Right lobe of liver (tissue), 6 donors: ENCODE data around the gene LDLRAD3. TPM values are rescaled to one million over a fixed set of nuclear protein-coding genes. Genes with fewer than 3 reads are reported as not detected.
A peak's percentile ranks its signal among the peaks of the same experiment; 100 is the strongest.

Source experiments
- ATAC-seq, 4 donors: fragments of 200-7000 bp; cut with Tn5 transposase; one replicate each; pipeline ENCODE4 v1.9.1; 2020; ENCODE audit warnings: mild to moderate bottlenecking in 4 of 4, moderate library complexity in 4 of 4
- DNase-seq, 3 donors: peaks; one replicate each; pipeline ENCODE4 v3.0.0-alpha.2; 2020
- H3K27ac ChIP-seq, 3 donors: fragments of 200-600 bp; one replicate each; pipeline ENCODE4 v1.8.0; 2022
- H3K27me3 ChIP-seq, 2 donors: fragments of 200-600 bp; one replicate each; pipeline ENCODE4 v1.8.0; 2022
- H3K36me3 ChIP-seq, 4 donors: fragments of 200-600 bp; sonication (generic) in 1 of 4; one replicate each; pipeline versions ENCODE4 v1.5.1 to v1.8.0; 2017 to 2022; ENCODE audit warnings: control low read depth in 1 of 4
- H3K4me1 ChIP-seq, 4 donors: fragments of 200-600 bp; sonication (generic) in 1 of 4; one replicate each; pipeline versions ENCODE4 v1.5.1 to v1.8.0; 2017 to 2022; ENCODE audit warnings: control low read depth in 1 of 4
- H3K4me3 ChIP-seq, 3 donors: fragments of 200-600 bp; one replicate each; pipeline ENCODE4 v1.8.0; 2022
- H3K9me3 ChIP-seq, 4 donors: fragments of 200-600 bp; sonication (generic) in 1 of 4; one replicate each; pipeline versions ENCODE4 v1.5.1 to v1.8.0; 2017 to 2022; ENCODE audit warnings: control low read depth in 1 of 4
- CTCF ChIP-seq, 4 donors: fragments of 200-600 bp in 3 of 4; fragments of 450-650 bp in 1 of 4; IDR thresholded peaks; one replicate each; pipeline versions ENCODE4 v1.5.1 to v1.8.0; 2016 to 2022; ENCODE audit warnings: antibody characterized with exemption in 4 of 4, mild to moderate bottlenecking in 2 of 4
- POLR2A ChIP-seq: fragments of 450-650 bp; IDR thresholded peaks from one replicate; pipeline ENCODE4 v1.6.1; 2017; ENCODE audit warnings: antibody characterized with exemption, mild to moderate bottlenecking
- WGBS: methylation state at CpG from one replicate; pipeline ENCODE4 v1.1.6; 2018; ENCODE audit warnings: low coverage, low lambda C conversion rate; ENCODE audit not compliant: insufficient coverage; ENCODE audit errors: missing lambda C conversion rate; 5-methylcytosine and 5-hydroxymethylcytosine counted together
- intact Hi-C, 2 donors: fragments of 100-400 bp; cut with DNase I; formaldehyde crosslinking; loops; one replicate each; pipeline versions ENCODE4 v1.11.2 to v1.14.1; 2022
- total RNA-seq, 6 experiments: library from RNA; depleted of rRNA in 2 of 6; stranded (reverse); fragments of >200 nt in 2 of 6; fragmentation: NEBNext Ultra II Directional in 3 of 6; extraction: Animal tissue kit (Norgen Biotek cat#: 25700) in 3 of 6; gene quantifications; one replicate each; pipeline versions ENCODE4 v1.1.0 to v1.2.4, GENCODE V29; 2016 to 2023
- donor health status: DM: no; HTN: yes; CAD: no.
- donor health status: DM: no; HTN: no; CAD: no.
- donor health status: DM: no; HTN: no; CAD: no.
- donor health status: DM: no; HTN: yes; CAD: no.
- donor health status: DM: no; HTN: yes; CAD: no.

LDLRAD3 gene
- total RNA-seq, 6 experiments from 2014 or later, result 0.62 to 3.3 (median 2.7) TPM

- no peaks in the 10 kb centered on the region for H3K4me1 ChIP-seq
- H3K27me3 ChIP-seq, result no peaks in the 10 kb centered on the region
- no peaks in the 10 kb centered on the region for H3K36me3 ChIP-seq
- TF ChIP-seq CTCF (IDR thresholded peaks at IDR 0.05) (no peak), POLR2A (no peak)
- ATAC-seq (peak; percentile 61 to 74 (median 70)), DNase-seq (peak in 1 of 3 donors; percentile 40)
- no peaks in the 10 kb centered on the region for H3K9me3 ChIP-seq
- no peak overlapping the region for H3K4me3 ChIP-seq
- intact Hi-C loops, result no loop called here
- H3K27ac ChIP-seq, result peak overlapping the region in 2 of 3 donors; percentile 24 to 83
- WGBS, result 51% methylated on average over 8 of the region's 9 CpGs
These were observed 129.7 kb downstream of the LDLRAD3 start for GRCh38 chr11:36073411-36074203.

DNA sequence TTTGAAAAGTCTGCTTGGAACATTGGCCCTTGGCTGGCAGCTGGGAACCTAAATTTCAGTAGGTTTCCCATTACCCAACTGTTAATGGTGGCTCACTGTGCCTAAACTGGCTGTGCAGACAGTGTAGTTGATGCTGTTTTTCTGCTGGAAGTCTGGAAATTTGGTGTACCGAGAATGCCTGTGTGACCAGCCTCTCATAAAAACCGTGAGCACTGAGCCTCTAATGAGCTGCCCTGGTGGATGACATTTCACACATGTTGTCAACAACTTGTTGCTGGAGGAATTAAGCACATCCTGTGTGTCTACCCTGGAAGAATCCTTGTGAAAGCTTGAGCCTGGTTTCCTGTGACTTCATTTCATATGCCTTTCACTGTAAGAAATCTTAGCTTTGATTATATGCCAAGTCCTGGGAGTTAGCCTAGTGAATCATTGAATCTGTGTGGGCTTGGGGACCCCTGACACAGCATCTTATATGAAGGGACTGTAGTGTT, 131.1 kb downstream of the LDLRAD3 start:
- H3K4me3 ChIP-seq, result no peak overlapping the region
- no peaks in the 10 kb centered on the region for H3K9me3 ChIP-seq
- H3K27me3 ChIP-seq, result no peaks in the 10 kb centered on the region
- 86% methylated on average over 2 of the region's 2 CpGs for WGBS
- TF ChIP-seq CTCF (IDR thresholded peaks at IDR 0.05) (no peak), POLR2A (no peak)
- no peaks in the 10 kb centered on the region for H3K36me3 ChIP-seq
- peak; percentile 49 to 71 (median 57) for ATAC-seq
- peak overlapping the region; percentile 24 to 83 (median 36) for H3K27ac ChIP-seq
- no peaks in the 10 kb centered on the region for H3K4me1 ChIP-seq
- no peak for DNase-seq
- intact Hi-C loops, result no loop called here

DNA sequence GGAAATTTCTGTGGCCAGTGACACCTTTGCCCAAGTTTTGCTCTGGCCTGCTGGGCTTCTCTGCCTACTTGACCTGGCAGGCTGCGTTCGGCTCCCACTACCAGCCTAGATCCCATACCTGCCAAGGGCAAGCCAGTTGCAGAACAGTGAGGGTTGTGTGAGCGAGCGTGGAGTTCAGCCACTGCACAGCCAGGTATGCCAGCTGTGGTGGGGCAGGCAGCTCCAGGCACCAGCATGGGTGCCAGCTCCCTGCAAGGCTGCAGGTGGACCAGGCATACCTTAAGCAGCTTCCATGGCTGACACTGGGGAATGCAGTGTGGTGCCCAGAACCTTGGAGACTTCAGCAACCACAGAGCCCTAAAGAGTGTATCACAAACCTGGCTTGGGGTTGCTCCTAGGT, 133.5 kb downstream of the LDLRAD3 start:
- WGBS, result 100% methylated on average over 2 of the region's 4 CpGs
- H3K27me3 ChIP-seq, result no peaks in the 10 kb centered on the region
- H3K27ac ChIP-seq, result no peak overlapping the region
- no peaks in the 10 kb centered on the region for H3K36me3 ChIP-seq
- intact Hi-C loops, result no loop called here
- ATAC-seq (no peak), DNase-seq (no peak)
- no peak overlapping the region for H3K4me3 ChIP-seq
- H3K4me1 ChIP-seq, result no peaks in the 10 kb centered on the region
- TF ChIP-seq POLR2A (no peak), CTCF (IDR thresholded peaks at IDR 0.05) (no peak)
- H3K9me3 ChIP-seq, result no peaks in the 10 kb centered on the region

DNA sequence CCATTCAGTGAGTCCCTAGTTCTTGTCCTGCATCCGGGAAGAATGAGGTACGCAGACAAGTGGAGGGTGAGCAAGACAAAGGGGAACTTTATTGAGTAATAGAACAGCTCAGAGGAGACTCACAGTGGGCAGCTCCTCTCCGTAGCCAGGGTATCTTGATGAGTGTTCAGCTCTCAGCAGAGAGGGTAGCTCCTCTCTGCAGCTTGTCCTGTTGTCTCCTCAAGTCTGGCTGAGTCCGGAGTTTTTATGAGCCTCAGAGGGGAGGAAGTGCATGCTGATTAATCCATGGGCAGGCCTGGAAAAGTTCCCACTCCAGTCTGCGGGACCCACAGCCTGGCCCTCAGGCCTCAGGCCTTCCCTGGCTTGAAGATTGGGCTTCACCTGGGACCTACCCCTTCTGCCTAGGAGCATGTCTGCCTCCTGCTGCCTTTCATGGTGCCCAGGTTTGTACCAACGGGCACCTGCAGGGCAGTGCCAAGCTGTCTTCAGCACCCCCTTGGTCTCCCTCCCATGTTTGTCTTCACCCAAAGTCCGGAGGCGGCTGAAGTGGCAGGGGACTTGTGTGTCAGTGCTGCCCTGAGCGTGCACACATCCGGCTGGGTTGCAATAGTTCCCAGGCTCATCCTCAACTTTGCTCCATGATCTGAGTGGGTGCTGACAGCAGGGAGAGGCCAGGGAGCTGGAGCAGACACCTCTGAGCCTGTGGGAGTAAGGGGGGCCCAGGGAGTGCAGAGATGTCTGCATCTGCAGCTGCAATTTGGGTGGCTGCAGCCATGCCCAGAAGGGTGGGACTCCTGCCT, 134.2 kb downstream of the LDLRAD3 start:
- H3K36me3 ChIP-seq, result no peaks in the 10 kb centered on the region
- DNase-seq (no peak), ATAC-seq (no peak)
- intact Hi-C loops, result no loop called here
- no peaks in the 10 kb centered on the region for H3K4me1 ChIP-seq
- 83% methylated on average over 7 of the region's 10 CpGs for WGBS
- no peak for TF ChIP-seq CTCF (IDR thresholded peaks at IDR 0.05)
- no peak for TF ChIP-seq POLR2A
- H3K4me3 ChIP-seq, result no peak overlapping the region
- H3K27me3 ChIP-seq, result no peaks in the 10 kb centered on the region
- H3K27ac ChIP-seq, result no peak overlapping the region
- no peaks in the 10 kb centered on the region for H3K9me3 ChIP-seq
